ENCODE results near the gene CFAP58.

CFAP58 gene

DNA sequence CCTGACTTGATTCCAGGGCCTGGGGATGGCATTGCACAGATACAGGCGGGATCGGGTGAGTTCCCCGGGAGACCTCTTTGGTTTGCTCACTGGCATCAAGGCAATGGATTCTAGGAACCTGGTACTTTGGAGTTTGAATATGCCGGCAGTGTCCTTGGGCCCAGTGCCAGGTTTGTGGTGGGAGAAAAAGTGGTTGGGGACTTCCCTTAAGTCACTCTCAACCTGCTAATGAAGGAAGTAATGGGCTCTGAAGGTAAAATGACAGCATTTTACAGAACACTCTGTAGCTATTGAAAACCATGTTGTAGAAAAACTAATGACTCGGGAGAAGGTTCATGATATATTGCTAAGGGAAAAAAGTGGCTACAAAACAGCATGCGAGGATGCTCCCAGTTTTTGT is 129.9 kb downstream of the CFAP58 start:
- peaks cover 9% of the 10 kb centered on the region for H3K4me1 ChIP-seq (ENCODE audit: control insufficient read depth, low read depth, low read length)
- no peak overlapping the region for H3K9ac ChIP-seq (ENCODE audit: low read length)
- H3K9me3 ChIP-seq (ENCODE audit: control insufficient read depth, low read depth, low read length): no peaks in the 10 kb centered on the region
- H3K36me3 ChIP-seq (ENCODE audit: control insufficient read depth, low read depth, low read length): no peaks in the 10 kb centered on the region
- no peak overlapping the region for H3K4me3 ChIP-seq (ENCODE audit: low read length)
- no peaks in the 10 kb centered on the region for H3K27me3 ChIP-seq (ENCODE audit: control insufficient read depth, insufficient read depth, low read length)
- H3K27ac ChIP-seq (ENCODE audit: low read length): no peak overlapping the region

DNA sequence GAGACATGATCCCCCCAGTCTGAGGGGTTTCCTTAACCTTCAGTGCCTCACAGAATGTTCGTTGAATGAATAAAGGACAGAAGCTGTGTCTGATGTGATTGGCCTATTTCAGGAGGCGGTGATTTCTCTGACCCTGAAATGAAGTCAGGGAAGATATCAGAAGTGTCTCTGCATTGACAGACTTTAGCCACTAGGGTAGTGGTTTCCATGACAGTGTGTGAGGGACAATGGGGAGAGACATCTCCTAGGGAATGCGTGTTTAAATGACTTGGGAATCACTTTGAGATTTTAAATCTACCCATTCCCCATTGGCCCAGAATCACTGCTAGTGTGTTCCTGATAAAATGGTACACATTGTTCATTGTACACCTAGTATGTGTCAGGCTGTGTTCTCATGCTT is 132.0 kb downstream of the CFAP58 start:
- peaks cover 9% of the 10 kb centered on the region for H3K4me1 ChIP-seq (ENCODE audit: control insufficient read depth, low read depth, low read length)
- no peak overlapping the region for H3K4me3 ChIP-seq (ENCODE audit: low read length)
- H3K9ac ChIP-seq (ENCODE audit: low read length): no peak overlapping the region
- no peaks in the 10 kb centered on the region for H3K36me3 ChIP-seq (ENCODE audit: control insufficient read depth, low read depth, low read length)
- H3K27me3 ChIP-seq (ENCODE audit: control insufficient read depth, insufficient read depth, low read length): no peaks in the 10 kb centered on the region
- no peak overlapping the region for H3K27ac ChIP-seq (ENCODE audit: low read length)
- no peaks in the 10 kb centered on the region for H3K9me3 ChIP-seq (ENCODE audit: control insufficient read depth, low read depth, low read length)

DNA sequence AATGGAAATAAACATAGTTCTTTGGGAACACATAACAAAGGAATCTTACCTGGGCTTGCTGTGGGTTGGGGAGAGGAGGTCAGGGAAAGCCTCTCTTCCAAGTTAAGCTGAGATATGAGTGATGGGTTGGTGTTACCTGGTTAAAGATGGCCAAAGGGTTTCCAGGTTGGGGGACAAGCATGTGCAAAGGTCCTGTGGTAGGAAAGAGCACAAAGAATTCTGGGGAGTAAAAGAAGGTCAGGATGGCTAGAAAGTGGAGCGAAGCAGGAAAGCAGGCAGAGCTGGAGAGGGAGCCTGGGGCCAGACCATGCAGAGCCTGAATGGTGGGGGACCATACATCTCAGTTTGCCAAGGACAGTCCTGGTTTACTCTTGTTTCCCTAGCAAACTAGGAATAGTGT is 133.2 kb downstream of the CFAP58 start:
- H3K4me3 ChIP-seq (ENCODE audit: low read length): no peak overlapping the region
- no peaks in the 10 kb centered on the region for H3K27me3 ChIP-seq (ENCODE audit: control insufficient read depth, insufficient read depth, low read length)
- H3K4me1 ChIP-seq (ENCODE audit: control insufficient read depth, low read depth, low read length): peaks cover 9% of the 10 kb centered on the region
- H3K9ac ChIP-seq (ENCODE audit: low read length): no peak overlapping the region
- no peak overlapping the region for H3K27ac ChIP-seq (ENCODE audit: low read length)
- H3K9me3 ChIP-seq (ENCODE audit: control insufficient read depth, low read depth, low read length): no peaks in the 10 kb centered on the region
- no peaks in the 10 kb centered on the region for H3K36me3 ChIP-seq (ENCODE audit: control insufficient read depth, low read depth, low read length)

DNA sequence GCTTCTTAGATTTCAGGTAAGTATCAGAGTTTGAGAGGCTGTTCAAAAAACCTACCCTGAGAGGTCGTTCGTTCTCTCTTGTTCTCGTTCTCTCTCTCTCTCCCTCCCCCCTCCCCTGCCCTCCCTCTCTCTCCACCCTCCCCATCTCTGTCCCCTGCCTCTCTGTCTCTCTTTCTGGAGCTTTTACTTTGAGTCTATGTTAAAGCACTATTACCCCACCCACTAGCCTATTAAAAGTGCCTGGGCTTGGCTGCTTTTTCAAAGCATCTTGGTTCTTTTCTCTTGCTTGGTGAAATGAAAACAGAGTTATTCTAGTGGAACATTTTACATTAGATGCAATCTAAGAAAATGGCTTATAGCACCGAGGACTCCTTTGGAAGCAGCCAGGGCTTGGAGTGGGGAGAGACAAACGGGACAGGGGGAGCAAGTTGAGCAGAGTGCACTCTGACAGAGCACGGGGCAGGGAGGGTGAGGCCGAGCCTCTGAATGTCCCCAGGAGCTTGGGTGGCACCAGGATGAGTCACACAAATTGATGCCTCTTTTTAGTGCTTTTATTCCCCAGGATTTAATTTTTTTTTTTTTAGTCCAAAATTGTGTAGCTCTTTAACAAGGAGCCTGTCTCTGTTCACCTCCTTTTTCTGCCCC is 134.3 kb downstream of the CFAP58 start:
- Histone ChIP-seq H3K4me3 (ENCODE audit: low read length) (no peak overlapping the region), H3K9me3 (ENCODE audit: control insufficient read depth, low read depth, low read length) (no peaks in the 10 kb centered on the region), H3K4me1 (ENCODE audit: control insufficient read depth, low read depth, low read length) (peaks cover 9% of the 10 kb centered on the region), H3K27ac (ENCODE audit: low read length) (no peak overlapping the region), H3K27me3 (ENCODE audit: control insufficient read depth, insufficient read depth, low read length) (no peaks in the 10 kb centered on the region), H3K9ac (ENCODE audit: low read length) (no peak overlapping the region), H3K36me3 (ENCODE audit: control insufficient read depth, low read depth, low read length) (no peaks in the 10 kb centered on the region)

DNA sequence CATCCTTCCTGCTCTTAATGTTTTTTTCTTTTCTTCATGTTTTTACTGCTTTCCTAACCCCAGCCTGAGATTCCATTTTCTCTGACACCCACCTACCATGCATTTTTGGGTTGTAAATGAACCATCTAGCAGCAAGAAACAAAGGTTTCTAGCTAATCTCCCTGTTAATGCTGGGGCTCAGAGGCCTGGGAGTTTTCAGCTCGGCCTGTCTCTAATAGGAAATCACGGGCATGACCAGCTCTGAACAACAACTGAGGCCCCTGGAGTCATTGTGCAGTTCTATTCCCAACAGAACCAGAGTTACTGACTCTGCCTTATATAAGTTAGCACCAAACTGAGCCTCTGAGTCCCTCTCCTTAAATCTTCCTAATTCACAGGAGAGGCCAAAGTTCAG is 134.8 kb downstream of the CFAP58 start:
- no peaks in the 10 kb centered on the region for H3K9me3 ChIP-seq (ENCODE audit: control insufficient read depth, low read depth, low read length)
- H3K4me3 ChIP-seq (ENCODE audit: low read length): no peak overlapping the region
- no peaks in the 10 kb centered on the region for H3K27me3 ChIP-seq (ENCODE audit: control insufficient read depth, insufficient read depth, low read length)
- H3K27ac ChIP-seq (ENCODE audit: low read length): no peak overlapping the region
- H3K9ac ChIP-seq (ENCODE audit: low read length): no peak overlapping the region
- no peaks in the 10 kb centered on the region for H3K36me3 ChIP-seq (ENCODE audit: control insufficient read depth, low read depth, low read length)
- peaks cover 9% of the 10 kb centered on the region for H3K4me1 ChIP-seq (ENCODE audit: control insufficient read depth, low read depth, low read length)

DNA sequence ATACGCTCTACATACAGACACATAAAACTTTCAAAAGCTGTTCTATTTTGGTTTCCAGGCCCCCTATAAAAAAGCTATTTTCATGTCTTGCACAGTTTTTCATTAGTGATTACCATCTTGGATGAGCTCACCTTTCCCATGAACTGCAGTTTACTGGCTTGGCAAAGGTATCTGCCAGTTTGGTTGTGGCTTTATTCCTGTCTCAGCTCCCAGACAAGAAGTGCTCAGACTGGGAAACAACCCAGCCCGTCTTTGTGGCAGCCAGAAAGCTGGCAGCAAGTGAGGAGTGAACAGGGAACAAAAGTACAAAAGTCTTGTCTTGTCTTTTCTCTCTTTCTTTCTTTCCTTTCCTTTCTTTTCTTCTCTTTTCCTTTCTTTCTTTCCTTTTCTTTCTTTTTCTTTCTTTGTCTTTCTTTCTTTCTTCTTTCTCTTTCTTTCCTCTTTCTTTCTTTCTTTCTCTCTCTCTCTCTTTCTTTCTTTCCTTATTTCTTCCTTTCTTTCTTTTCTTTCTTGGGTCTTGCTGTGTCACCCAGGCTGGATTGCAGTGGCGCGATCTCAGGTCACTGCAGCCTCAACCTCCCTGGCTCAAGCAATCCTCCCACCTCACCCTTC is 138.8 kb downstream of the CFAP58 start:
- H3K27ac ChIP-seq (ENCODE audit: low read length): no peak overlapping the region
- no peaks in the 10 kb centered on the region for H3K9me3 ChIP-seq (ENCODE audit: control insufficient read depth, low read depth, low read length)
- H3K27me3 ChIP-seq (ENCODE audit: control insufficient read depth, insufficient read depth, low read length): no peaks in the 10 kb centered on the region

DNA sequence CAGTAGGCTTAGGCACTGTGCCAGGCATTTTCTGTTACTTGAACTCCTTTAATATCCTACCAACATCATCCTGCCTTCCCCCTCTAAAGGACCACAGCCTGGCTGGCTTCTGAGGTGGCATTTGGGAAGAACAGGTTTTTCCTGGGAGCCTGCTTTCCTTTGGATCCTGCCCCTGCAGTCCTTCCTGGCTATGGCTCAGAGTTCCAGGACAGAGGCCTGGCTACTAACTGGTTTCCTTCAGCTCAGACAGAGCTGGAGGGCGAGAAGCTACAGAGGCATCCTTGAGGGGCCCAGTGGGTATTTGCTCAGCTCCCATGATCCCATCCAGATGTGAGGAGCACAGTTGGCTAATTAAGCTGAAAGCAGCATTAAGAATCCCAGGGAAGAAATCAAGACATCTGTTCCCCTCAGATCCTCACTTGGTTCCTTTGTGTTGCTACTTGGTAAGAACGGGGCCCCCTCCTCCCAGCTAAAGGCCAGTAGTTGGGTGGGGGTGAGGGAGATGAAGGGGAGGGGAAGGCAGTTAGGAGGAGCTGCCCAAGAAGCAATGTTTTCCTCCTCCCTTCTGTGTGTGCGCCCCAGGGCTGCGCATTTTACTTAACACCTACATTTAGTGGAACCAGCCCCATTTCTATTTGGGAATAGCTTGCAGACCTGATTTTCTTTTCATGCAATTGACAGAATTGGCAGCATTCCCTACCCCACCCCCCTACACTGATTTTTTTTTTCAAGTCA is 144.9 kb downstream of the CFAP58 start:
- H3K9me3 ChIP-seq (ENCODE audit: control insufficient read depth, low read depth, low read length): no peaks in the 10 kb centered on the region
- peaks cover 13% of the 10 kb centered on the region for H3K4me1 ChIP-seq (ENCODE audit: control insufficient read depth, low read depth, low read length)
- no peak overlapping the region for H3K9ac ChIP-seq (ENCODE audit: low read length)
- no peak overlapping the region for H3K27ac ChIP-seq (ENCODE audit: low read length)
- no peak overlapping the region for H3K4me3 ChIP-seq (ENCODE audit: low read length)
- H3K27me3 ChIP-seq (ENCODE audit: control insufficient read depth, insufficient read depth, low read length): no peaks in the 10 kb centered on the region
- no peaks in the 10 kb centered on the region for H3K36me3 ChIP-seq (ENCODE audit: control insufficient read depth, low read depth, low read length)

More for the DNA sequence above, 138.8 kb downstream of the CFAP58 start:
- H3K36me3 ChIP-seq (ENCODE audit: control insufficient read depth, low read depth, low read length): no peaks in the 10 kb centered on the region
- H3K4me1 ChIP-seq (ENCODE audit: control insufficient read depth, low read depth, low read length): peaks cover 9% of the 10 kb centered on the region
- no peak overlapping the region for H3K4me3 ChIP-seq (ENCODE audit: low read length)
- no peak overlapping the region for H3K9ac ChIP-seq (ENCODE audit: low read length)

DNA sequence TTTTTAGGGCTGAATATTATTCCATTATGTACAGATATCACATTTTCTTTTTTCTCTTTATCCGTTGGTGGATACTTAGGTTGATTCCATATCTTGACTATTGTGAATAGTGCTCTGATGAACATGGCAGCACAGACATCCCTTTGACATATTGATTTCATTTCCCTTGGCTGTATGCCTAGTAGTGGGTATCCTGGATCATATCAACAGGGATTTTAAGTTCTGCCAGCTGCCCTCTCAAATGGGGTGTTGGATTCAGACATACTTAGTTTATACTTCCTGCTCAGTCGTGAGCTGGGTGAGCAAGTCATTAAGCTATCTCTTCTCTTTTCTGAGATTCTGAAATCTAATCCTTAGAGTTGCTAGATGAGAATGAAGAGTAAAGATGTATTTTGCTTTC is 147.8 kb downstream of the CFAP58 start:
- H3K4me3 ChIP-seq (ENCODE audit: low read length): no peak overlapping the region
- no peaks in the 10 kb centered on the region for H3K27me3 ChIP-seq (ENCODE audit: control insufficient read depth, insufficient read depth, low read length)
- no peaks in the 10 kb centered on the region for H3K9me3 ChIP-seq (ENCODE audit: control insufficient read depth, low read depth, low read length)
- peaks cover 13% of the 10 kb centered on the region for H3K4me1 ChIP-seq (ENCODE audit: control insufficient read depth, low read depth, low read length)
- no peak overlapping the region for H3K27ac ChIP-seq (ENCODE audit: low read length)
- H3K36me3 ChIP-seq (ENCODE audit: control insufficient read depth, low read depth, low read length): no peaks in the 10 kb centered on the region
- no peak overlapping the region for H3K9ac ChIP-seq (ENCODE audit: low read length)

DNA sequence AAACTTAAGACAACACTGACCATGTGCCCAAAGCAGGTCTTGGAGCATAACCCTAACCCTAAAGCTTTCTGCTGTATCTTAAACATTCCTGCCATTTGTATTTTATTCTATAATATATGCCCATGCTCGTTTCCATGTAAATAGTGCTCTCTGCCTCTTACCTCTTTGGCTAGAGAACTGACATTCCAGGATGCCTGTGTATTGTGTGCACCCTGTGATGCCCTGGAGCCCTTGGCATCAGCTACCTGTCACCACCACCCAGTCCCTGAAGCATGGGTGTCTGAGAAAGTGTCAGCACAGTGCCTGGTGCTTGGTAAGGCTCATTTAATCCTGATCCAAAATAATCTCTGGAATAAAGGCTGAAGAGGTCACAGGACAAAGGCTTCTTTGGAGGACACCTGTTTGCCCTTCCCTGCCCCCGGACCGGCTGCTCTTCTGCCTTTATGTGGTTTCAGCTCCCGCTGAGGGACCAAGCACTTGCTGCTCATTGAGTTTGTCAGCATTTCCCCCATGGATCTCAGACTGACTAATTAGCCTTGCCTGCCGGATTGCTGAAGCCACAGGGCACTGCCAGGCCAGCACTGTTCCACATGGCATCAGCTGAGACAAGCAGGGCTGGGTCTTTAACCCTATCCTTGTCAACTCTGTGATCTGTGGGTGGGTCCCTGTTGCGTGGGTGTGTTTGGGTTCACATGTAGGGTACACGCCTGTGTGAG is 148.4 kb downstream of the CFAP58 start:
- Histone ChIP-seq H3K9me3 (ENCODE audit: control insufficient read depth, low read depth, low read length) (no peaks in the 10 kb centered on the region), H3K27me3 (ENCODE audit: control insufficient read depth, insufficient read depth, low read length) (no peaks in the 10 kb centered on the region), H3K4me3 (ENCODE audit: low read length) (no peak overlapping the region), H3K36me3 (ENCODE audit: control insufficient read depth, low read depth, low read length) (no peaks in the 10 kb centered on the region), H3K27ac (ENCODE audit: low read length) (no peak overlapping the region), H3K9ac (ENCODE audit: low read length) (no peak overlapping the region), H3K4me1 (ENCODE audit: control insufficient read depth, low read depth, low read length) (peaks cover 13% of the 10 kb centered on the region)

DNA sequence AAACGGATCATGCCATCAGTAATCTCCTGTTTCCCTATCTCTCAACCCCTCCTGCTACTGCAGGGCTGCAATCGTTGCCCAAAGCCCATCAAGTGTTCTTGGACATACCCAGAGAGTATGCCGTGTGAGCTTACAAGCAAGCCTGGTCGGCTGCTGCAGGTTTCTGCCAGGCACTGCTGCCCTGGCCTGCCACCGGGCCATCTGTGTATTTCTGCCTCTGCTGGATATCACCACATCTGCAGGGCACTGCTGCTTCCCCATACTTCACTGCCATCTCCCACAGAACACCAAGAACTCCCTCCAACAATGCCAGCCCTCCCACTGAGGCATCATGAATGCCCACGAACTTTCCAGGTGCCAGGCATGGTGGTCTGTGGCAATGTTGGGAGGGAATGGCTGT is 149.3 kb downstream of the CFAP58 start:
- no peaks in the 10 kb centered on the region for H3K9me3 ChIP-seq (ENCODE audit: control insufficient read depth, low read depth, low read length)
- H3K4me1 ChIP-seq (ENCODE audit: control insufficient read depth, low read depth, low read length): peaks cover 13% of the 10 kb centered on the region
- no peaks in the 10 kb centered on the region for H3K27me3 ChIP-seq (ENCODE audit: control insufficient read depth, insufficient read depth, low read length)
- no peak overlapping the region for H3K27ac ChIP-seq (ENCODE audit: low read length)
- H3K4me3 ChIP-seq (ENCODE audit: low read length): no peak overlapping the region
- H3K9ac ChIP-seq (ENCODE audit: low read length): no peak overlapping the region
- no peaks in the 10 kb centered on the region for H3K36me3 ChIP-seq (ENCODE audit: control insufficient read depth, low read depth, low read length)
